Nucleus accumbens (tissue), 56 donors: Measurements from ENCODE around the gene CSTPP1.

Experiments used
- DNase-seq, 56 donors: peaks; one replicate each; lab custom pipeline; 2025; lab: John Stamatoyannopoulos, UW

Gene CSTPP1

GRCh38 chr11:47152126-47152952, 215.8 kb downstream of the CSTPP1 start:
- no peak for DNase-seq

DNA sequence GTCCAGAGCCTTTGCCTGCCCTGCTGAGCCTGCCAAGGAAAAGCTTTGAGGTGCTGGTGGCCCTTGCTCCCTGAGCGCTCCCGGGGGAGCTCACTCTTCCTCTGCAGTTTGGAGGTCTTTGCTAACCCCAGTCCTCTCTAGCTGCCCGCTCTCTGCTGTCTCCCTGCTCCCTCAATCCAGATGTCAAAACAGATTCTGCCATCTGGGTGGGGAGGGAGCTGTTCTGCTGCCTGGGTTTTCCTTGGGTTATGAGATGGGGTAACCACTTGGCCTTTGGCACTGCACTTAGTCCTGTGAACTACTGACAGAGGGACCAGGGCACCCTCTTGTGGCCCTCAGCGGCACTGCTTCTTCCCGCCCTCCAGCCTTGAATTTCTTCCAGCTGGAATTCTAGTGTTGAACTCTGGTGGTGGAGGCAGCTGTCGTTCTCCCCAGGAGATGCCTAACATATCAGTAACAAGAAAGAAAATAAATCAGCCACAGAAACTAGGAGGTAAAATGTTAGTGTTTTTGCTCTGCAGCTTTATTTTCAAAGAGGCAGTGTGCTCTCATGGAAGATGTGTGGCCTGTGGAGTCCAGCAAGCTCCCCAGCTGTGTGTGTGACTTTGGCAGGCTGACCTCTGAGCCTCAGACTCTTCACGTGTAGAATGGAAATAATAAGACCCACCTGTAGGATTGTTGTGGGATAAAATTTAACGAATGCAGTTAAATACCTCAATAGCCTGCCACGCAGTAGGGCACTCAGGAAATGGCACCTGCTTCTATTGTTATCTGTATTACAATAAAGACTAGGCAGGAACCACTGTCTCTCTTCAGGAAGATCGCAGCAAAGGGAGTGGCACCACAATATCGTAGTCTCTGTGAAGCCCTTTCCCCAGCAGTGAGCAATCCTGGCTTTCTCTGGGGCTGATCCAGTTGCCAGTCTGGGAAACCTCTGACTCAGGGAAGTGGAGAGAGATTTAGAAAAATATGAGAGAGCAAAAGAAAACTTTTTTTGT, 216.7 kb downstream of the CSTPP1 start:
- peak in 53 of 56 donors; percentile 25 to 91 (median 75) for DNase-seq

DNA sequence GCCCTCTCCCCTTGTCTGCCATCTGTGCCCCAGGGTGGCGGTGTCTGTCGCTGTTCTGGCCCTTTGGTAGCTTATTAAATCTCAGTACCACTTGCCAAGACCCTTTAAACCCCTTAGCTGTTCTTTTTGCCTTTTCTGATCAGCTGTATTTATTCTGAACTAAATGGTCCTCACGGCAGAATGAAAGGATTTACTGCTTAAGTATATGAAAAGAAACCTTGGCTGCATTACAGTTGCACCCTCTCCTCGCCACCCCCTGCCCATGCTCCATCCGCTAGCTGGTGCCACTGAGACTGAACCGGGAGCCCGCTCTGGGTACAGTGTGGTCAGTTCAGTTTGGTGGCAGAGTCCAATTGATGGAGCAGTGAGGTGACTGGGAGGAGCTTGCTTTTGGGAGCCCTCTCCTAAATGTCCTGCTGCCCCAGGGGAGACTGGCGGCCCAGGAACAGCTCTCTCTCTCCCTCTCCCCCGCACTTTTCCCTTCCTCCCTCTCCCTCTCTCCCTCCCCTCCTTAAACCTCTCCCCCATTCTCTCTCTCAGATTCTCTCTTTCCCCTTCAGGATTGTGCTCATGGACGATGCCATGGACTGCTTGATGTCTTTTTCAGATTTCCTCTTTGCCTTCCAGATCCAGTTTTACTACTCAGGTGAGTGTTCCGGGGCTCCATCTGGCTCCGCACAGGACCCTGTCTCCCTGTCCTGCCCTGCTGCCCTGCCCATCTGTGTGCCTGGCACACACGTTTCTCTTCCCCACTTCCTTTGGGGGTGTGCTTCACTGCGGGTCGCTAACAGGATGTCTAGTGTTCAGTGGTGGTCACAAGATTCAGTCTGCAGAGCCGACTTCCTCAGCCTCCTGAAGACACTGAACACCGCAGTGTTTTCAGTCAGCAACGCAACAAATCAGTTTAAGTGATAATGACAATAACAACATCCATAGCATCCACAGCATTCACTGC, 218.3 kb downstream of the CSTPP1 start:
- peak in 2 of 56 donors; percentile 14 to 39 for DNase-seq

- DNase-seq, result no peak
Observed at GRCh38 chr11:47155879-47156278, 219.3 kb downstream of the CSTPP1 start.

GRCh38 chr11:47156333-47156732, 219.8 kb downstream of the CSTPP1 start:
- DNase-seq, result no peak

DNA sequence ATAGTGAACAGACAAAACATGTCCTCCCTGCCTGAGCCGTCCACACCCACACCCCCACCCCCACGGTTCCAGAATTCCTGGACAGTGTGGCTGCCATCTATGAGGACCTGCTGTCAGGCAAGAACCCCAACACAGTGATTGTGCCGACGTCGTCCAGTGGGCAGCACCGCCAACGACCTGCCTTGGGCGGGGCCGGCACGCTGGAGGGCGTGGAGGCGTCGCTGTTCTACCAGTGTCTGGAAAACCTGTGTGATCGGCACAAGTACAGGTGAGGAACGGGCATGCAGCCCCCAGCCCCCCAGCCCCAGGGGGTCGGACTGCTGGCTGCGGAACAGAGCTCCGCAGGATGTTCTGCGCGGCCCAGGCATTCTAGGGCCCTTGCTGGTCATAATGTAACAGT, 220.4 kb downstream of the CSTPP1 start:
- DNase-seq, result no peak

DNA sequence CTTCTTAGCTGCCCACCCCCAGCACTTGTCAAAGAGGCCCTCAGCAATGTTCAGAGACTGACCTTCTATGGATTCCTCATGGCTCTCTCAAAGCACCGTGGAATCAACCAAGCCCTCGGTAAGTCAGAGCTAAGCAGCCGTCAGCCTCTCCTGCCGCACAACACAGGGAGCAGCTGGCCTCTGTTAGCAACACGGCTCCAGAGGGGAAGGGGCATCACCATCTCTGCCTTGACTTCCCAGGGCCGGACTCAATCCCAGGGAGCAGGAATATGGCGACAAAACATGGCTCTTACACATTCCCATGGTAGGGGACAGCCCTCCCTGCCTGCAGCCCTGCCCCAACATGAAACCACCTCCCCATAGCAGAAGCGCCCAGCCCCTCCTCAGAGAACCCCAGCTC, 221.2 kb downstream of the CSTPP1 start:
- DNase-seq, result no peak

- peak in 6 of 56 donors; percentile 12 to 34 (median 28) for DNase-seq
Observed at GRCh38 chr11:47158242-47158641, 221.7 kb downstream of the CSTPP1 start.

DNA sequence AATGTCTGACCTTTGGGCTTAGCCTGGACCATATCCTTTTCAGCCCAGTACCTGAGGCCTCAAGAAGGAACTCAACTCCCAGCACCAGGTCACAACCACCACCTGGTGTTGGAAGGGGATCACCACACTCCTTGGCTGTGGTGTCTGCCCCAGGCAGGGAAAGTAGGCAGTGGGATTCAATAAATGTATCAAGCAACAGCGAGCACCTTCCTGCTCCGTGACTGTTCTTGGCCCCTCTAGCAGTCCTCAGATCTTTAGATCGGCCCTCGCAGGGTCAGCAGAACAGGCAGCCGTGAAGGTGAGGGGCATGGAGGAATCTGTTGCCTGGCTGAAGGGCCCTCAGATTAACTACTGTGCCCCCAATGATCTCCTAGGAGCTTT, 224.2 kb downstream of the CSTPP1 start:
- no peak for DNase-seq

GRCh38 chr11:47161134-47161854, 224.7 kb downstream of the CSTPP1 start:
- DNase-seq, result peak in 48 of 56 donors; percentile 8 to 76 (median 42)

DNA sequence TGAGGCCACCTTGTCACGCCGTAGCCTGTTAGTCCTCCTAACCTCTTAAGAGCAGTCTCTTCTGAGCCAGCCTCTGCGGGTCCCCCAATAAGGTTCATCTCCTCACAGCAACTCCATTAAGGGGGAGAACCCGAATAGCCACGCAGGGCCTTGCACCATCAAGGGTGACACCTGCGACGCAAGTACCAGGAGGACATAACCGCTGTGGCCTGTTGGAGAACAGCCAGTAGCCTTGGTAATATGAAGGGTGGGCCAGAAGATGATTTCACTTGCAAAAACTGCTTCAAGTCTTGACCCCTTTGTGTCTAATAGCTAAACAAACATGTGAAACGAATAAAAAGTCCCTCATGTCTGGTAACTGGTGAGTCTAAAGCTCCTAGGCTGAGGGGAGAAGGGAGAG, 225.3 kb downstream of the CSTPP1 start:
- no peak for DNase-seq

DNA sequence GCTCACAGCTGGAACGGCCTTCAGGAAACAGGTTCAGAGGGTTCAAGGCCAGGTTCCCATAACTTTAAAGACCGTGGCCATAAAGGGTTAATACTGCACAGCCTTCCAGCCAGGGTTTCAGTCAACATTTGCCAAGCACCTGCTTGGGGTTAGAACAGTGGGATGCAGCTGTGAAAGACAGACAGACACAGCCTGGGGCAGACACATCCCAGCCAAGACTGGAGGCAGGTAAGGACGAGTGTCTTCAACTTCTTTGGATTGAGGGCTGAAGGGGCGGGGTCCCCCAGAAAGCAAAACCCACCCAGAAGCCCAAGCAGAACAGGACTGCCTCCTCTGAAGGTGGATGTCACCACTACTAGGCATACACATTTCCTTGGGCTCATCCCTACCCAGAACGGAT, 225.9 kb downstream of the CSTPP1 start:
- no peak for DNase-seq

DNA sequence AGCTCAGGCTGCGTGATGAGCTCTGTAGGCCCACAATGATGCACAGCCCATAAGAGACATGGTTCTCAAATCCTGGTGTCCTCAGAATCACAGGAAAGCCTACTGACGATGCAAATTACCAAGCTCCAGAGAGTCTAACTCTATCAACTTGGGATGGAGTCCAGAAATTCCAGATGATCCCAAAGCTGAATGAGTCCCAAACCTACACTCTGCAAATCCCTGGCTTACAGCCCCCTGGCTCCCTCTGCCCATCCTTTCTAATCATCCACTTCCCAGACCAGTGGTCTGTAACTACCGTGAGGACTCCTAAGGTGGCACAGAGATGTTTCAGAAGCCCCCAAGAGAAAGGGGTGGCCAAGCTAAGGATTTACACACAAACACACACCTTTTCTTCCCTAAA, 226.6 kb downstream of the CSTPP1 start:
- no peak for DNase-seq

GRCh38 chr11:47163898-47164297, 227.3 kb downstream of the CSTPP1 start:
- DNase-seq, result no peak

- no peak for DNase-seq
Observed at GRCh38 chr11:47164321-47164720, 227.8 kb downstream of the CSTPP1 start.

DNA sequence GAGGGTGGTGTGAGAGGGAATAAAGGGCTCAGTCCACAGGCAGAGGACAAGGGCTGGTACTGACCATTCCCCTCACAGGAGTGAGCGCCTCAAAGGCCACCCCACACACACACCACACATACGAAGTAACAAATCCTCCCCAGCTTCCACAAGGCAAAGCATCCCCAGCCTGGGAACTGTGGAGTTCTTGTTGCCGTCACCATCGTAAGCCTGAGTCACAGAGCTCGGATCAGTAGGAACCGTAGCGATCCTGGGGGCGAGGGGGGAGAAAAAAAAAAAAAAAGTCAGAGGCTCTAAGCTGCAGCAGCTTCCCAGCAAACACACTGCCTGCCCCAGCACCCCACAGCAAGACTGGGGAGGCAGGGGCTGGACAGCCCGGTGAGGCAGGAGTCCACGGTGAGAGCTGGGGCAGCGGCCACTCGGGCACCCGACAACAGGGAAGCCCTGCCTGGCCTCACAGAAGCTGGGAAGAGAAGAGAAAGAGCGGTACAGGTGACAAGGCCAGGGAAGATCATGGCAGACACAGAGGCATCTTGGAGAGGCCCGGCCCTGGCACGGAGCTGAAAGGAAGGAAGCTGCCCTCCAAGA, 228.8 kb downstream of the CSTPP1 start:
- DNase-seq, result peak in 3 of 56 donors; percentile 17 to 32 (median 26)

DNA sequence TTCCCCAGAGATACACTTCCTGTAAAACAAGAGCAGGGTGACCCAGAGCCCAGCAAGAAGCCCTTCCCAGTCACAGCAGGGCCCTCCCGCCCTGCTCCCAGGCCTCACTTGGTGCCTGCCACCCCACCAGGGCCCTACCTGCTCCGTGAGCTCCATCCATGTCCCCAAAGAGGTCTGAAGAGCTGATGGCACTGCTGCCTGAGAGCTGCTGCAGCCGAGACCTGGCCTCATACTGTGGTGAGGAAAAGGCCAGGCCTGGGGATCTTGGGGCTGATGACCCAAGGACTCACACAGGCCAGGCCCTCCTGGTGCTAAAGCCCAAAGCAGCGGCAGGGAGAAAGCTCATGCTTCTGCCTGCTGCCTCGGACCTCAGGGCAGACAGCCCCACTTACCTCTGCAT, 229.8 kb downstream of the CSTPP1 start:
- DNase-seq, result no peak

DNA sequence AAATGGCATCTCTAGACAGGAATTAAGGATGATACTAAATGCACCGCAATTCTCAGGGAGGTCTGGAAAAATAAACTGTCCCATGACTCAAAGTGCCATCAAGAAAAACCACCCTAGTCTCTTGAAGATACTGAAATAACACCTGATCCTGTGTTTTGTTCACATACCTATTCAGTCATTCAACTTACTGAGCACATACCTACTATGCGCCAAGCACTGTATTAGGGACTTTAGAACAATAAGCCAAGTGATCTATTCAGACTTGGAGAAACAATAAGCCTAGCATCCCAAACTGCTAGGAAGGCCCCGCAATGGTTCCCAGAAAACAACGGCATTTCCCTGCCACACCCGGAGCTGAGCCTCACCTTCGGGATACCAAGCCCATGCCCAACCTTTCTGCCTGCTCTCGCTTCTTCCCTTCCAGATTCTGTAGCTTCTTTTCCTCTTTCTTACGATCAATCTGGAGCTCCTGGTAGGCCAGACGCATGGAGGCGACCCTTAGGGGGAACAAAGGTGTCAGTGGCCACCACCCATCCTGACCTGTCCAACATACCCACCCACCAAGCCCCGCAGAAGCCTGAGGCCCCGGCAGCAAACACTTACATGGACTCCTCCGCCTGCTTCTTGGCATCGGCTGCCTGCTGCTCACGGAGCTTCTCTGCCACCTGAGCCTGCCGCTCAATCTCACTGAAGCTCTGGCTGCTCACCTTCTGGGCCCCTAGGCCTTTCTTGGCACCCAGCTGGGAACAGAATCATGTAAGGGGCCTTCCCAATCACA, 234.7 kb downstream of the CSTPP1 start:
- no peak for DNase-seq
